ENCODE measurements around the gene GRIK1.

Gene GRIK1

GRCh38 chr21:29638761-29639327 is 301.0 kb downstream of the GRIK1 start:
- no peaks in the 10 kb centered on the region for H3K79me1 ChIP-seq (ENCODE audit: low read length)
- no CpG with 5 or more reads among the region's 2 CpGs for WGBS (ENCODE audit: extremely low coverage, insufficient coverage, insufficient read length)

GRCh38 chr21:29638138-29638537 is 301.7 kb downstream of the GRIK1 start:
- Histone ChIP-seq H4K12ac (ENCODE audit: low read depth, low read length) (no peak overlapping the region), H2BK12ac (ENCODE audit: low read length) (no peak overlapping the region), H3K9me3 (ENCODE audit: insufficient read depth, low read depth, low read length) (peaks cover 2% of the 10 kb centered on the region), H3K4me3 (ENCODE audit: low read depth, low read length) (no peak overlapping the region), H3K23ac (ENCODE audit: low read length) (no peak overlapping the region), H3K4ac (ENCODE audit: low read depth, low read length) (no peak overlapping the region), H3K79me1 (ENCODE audit: low read length) (no peaks in the 10 kb centered on the region), H3K4me2 (ENCODE audit: low read length) (no peak overlapping the region), H3K14ac (ENCODE audit: low read length) (no peak overlapping the region), H3K79me2 (ENCODE audit: control insufficient read depth, insufficient read depth, low read length, poor library complexity) (no peaks in the 10 kb centered on the region), H3K4me1 (ENCODE audit: control insufficient read depth in 1 of 2, insufficient read depth in 2 of 2, low read length in 2 of 2) (no peaks in the 10 kb centered on the region), H3K27ac (ENCODE audit: low read depth, low read length) (no peak overlapping the region), H3K36me3 (ENCODE audit: control insufficient read depth in 1 of 2, insufficient read depth in 2 of 2, low read length in 2 of 2) (no peaks in the 10 kb centered on the region), H2BK5ac (ENCODE audit: low read depth, low read length, poor library complexity) (no peak overlapping the region), H2AK5ac (ENCODE audit: low read length) (no peak overlapping the region), H3K18ac (ENCODE audit: low read length) (no peak overlapping the region), H2AFZ (ENCODE audit: insufficient read depth, low read length, poor library complexity) (no peak overlapping the region), H3K9ac (ENCODE audit: low read length) (no peak overlapping the region), H3K27me3 (ENCODE audit: insufficient read depth, low read length) (no peaks in the 10 kb centered on the region), H2BK120ac (ENCODE audit: insufficient read depth, low read length, poor library complexity) (no peak overlapping the region), H4K8ac (ENCODE audit: low read depth, low read length) (no peak overlapping the region), H4K91ac (ENCODE audit: low read depth, low read length) (no peak overlapping the region)
- WGBS (ENCODE audit: extremely low coverage, insufficient coverage, insufficient read length) = no CpG with 5 or more reads among the region's 7 CpGs
- DNase-seq = no peak

More at GRCh38 chr21:29638761-29639327, 301.0 kb downstream of the GRIK1 start:
- H2BK12ac ChIP-seq (ENCODE audit: low read length) = no peak overlapping the region
- H3K4me1 ChIP-seq (ENCODE audit: control insufficient read depth in 1 of 2, insufficient read depth in 2 of 2, low read length in 2 of 2) = no peaks in the 10 kb centered on the region
- no peak overlapping the region for H4K91ac ChIP-seq (ENCODE audit: low read depth, low read length)
- no peak overlapping the region for H3K23ac ChIP-seq (ENCODE audit: low read length)
- no peaks in the 10 kb centered on the region for H3K27me3 ChIP-seq (ENCODE audit: insufficient read depth, low read length)
- DNase-seq = no peak
- H2BK120ac ChIP-seq (ENCODE audit: insufficient read depth, low read length, poor library complexity) = no peak overlapping the region
- H3K4me2 ChIP-seq (ENCODE audit: low read length) = no peak overlapping the region
- no peak overlapping the region for H4K12ac ChIP-seq (ENCODE audit: low read depth, low read length)
- H4K8ac ChIP-seq (ENCODE audit: low read depth, low read length) = no peak overlapping the region
- no peak overlapping the region for H2BK5ac ChIP-seq (ENCODE audit: low read depth, low read length, poor library complexity)
- no peaks in the 10 kb centered on the region for H3K79me2 ChIP-seq (ENCODE audit: control insufficient read depth, insufficient read depth, low read length, poor library complexity)
- no peaks in the 10 kb centered on the region for H3K36me3 ChIP-seq (ENCODE audit: control insufficient read depth in 1 of 2, insufficient read depth in 2 of 2, low read length in 2 of 2)
- no peak overlapping the region for H3K27ac ChIP-seq (ENCODE audit: low read depth, low read length)
- H3K18ac ChIP-seq (ENCODE audit: low read length) = no peak overlapping the region
- no peak overlapping the region for H3K4me3 ChIP-seq (ENCODE audit: low read depth, low read length)
- no peak overlapping the region for H2AK5ac ChIP-seq (ENCODE audit: low read length)
- no peak overlapping the region for H3K4ac ChIP-seq (ENCODE audit: low read depth, low read length)
- peaks cover 2% of the 10 kb centered on the region for H3K9me3 ChIP-seq (ENCODE audit: insufficient read depth, low read depth, low read length)
- H2AFZ ChIP-seq (ENCODE audit: insufficient read depth, low read length, poor library complexity) = no peak overlapping the region
- no peak overlapping the region for H3K14ac ChIP-seq (ENCODE audit: low read length)
- no peak overlapping the region for H3K9ac ChIP-seq (ENCODE audit: low read length)

GRCh38 chr21:29637553-29637952 is 302.2 kb downstream of the GRIK1 start:
- Histone ChIP-seq H3K4me1 (ENCODE audit: control insufficient read depth in 1 of 2, insufficient read depth in 2 of 2, low read length in 2 of 2) (no peaks in the 10 kb centered on the region), H3K14ac (ENCODE audit: low read length) (no peak overlapping the region), H3K79me1 (ENCODE audit: low read length) (no peaks in the 10 kb centered on the region), H3K27me3 (ENCODE audit: insufficient read depth, low read length) (no peaks in the 10 kb centered on the region), H3K9me3 (ENCODE audit: insufficient read depth, low read depth, low read length) (peaks cover 2% of the 10 kb centered on the region), H3K27ac (ENCODE audit: low read depth, low read length) (no peak overlapping the region), H2BK5ac (ENCODE audit: low read depth, low read length, poor library complexity) (no peak overlapping the region), H3K18ac (ENCODE audit: low read length) (no peak overlapping the region), H3K79me2 (ENCODE audit: control insufficient read depth, insufficient read depth, low read length, poor library complexity) (no peaks in the 10 kb centered on the region), H3K36me3 (ENCODE audit: control insufficient read depth in 1 of 2, insufficient read depth in 2 of 2, low read length in 2 of 2) (no peaks in the 10 kb centered on the region), H4K8ac (ENCODE audit: low read depth, low read length) (no peak overlapping the region), H3K4me3 (ENCODE audit: low read depth, low read length) (no peak overlapping the region), H4K91ac (ENCODE audit: low read depth, low read length) (no peak overlapping the region), H4K12ac (ENCODE audit: low read depth, low read length) (no peak overlapping the region), H2BK12ac (ENCODE audit: low read length) (no peak overlapping the region), H3K23ac (ENCODE audit: low read length) (no peak overlapping the region), H3K4me2 (ENCODE audit: low read length) (no peak overlapping the region), H3K9ac (ENCODE audit: low read length) (no peak overlapping the region), H3K4ac (ENCODE audit: low read depth, low read length) (no peak overlapping the region), H2AK5ac (ENCODE audit: low read length) (no peak overlapping the region), H2AFZ (ENCODE audit: insufficient read depth, low read length, poor library complexity) (no peak overlapping the region), H2BK120ac (ENCODE audit: insufficient read depth, low read length, poor library complexity) (no peak overlapping the region)
- WGBS (ENCODE audit: extremely low coverage, insufficient coverage, insufficient read length) = no CpG with 5 or more reads among the region's 4 CpGs
- no peak for DNase-seq

DNA sequence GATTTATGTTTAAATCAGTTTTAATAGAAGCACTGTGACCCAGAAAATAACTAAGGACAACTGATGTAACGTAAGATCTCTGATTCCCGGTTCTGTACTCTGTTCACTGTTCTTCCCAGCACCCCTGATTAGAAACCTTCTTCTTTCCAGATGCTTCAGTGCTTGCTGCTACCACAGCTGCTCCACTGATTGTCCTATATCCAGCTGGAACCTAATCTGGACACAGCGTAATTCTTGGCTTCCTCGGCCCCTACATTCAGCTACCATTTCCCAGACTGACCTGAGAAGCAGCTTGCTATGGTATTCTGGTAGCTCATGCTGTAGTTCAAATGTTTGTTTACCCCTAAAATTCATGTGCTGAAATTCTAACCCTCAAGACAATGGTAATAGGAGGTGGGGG is 302.7 kb downstream of the GRIK1 start:
- Histone ChIP-seq H2AK5ac (ENCODE audit: low read length) (no peak overlapping the region), H2BK120ac (ENCODE audit: insufficient read depth, low read length, poor library complexity) (no peak overlapping the region), H3K14ac (ENCODE audit: low read length) (no peak overlapping the region), H3K79me2 (ENCODE audit: control insufficient read depth, insufficient read depth, low read length, poor library complexity) (no peaks in the 10 kb centered on the region), H3K9ac (ENCODE audit: low read length) (no peak overlapping the region), H3K4ac (ENCODE audit: low read depth, low read length) (no peak overlapping the region), H2AFZ (ENCODE audit: insufficient read depth, low read length, poor library complexity) (no peak overlapping the region), H4K12ac (ENCODE audit: low read depth, low read length) (no peak overlapping the region), H4K8ac (ENCODE audit: low read depth, low read length) (no peak overlapping the region), H4K91ac (ENCODE audit: low read depth, low read length) (no peak overlapping the region), H2BK5ac (ENCODE audit: low read depth, low read length, poor library complexity) (no peak overlapping the region), H3K4me3 (ENCODE audit: low read depth, low read length) (no peak overlapping the region), H3K27me3 (ENCODE audit: insufficient read depth, low read length) (no peaks in the 10 kb centered on the region), H3K36me3 (ENCODE audit: control insufficient read depth in 1 of 2, insufficient read depth in 2 of 2, low read length in 2 of 2) (no peaks in the 10 kb centered on the region), H3K27ac (ENCODE audit: low read depth, low read length) (no peak overlapping the region), H2BK12ac (ENCODE audit: low read length) (no peak overlapping the region), H3K18ac (ENCODE audit: low read length) (no peak overlapping the region), H3K9me3 (ENCODE audit: insufficient read depth, low read depth, low read length) (no peaks in the 10 kb centered on the region), H3K79me1 (ENCODE audit: low read length) (no peaks in the 10 kb centered on the region), H3K23ac (ENCODE audit: low read length) (no peak overlapping the region), H3K4me1 (ENCODE audit: control insufficient read depth in 1 of 2, insufficient read depth in 2 of 2, low read length in 2 of 2) (no peaks in the 10 kb centered on the region), H3K4me2 (ENCODE audit: low read length) (no peak overlapping the region)
- no peak for DNase-seq
- no CpG with 5 or more reads among the region's 4 CpGs for WGBS (ENCODE audit: extremely low coverage, insufficient coverage, insufficient read length)

All from trophoblast cell (in vitro differentiated cells and primary cell).